Suprapubic skin (tissue), 3 donors: ENCODE data around the gene SLC1A5.

ENCODE experiments used
- CTCF ChIP-seq, 2 donors: fragments of 200-600 bp in 1 of 2; fragments of 450-650 bp in 1 of 2; sonication (generic) in 1 of 2; IDR thresholded peaks; one replicate each; pipeline ENCODE4 v1.5.1; 2016 to 2019; ENCODE audit warnings: antibody characterized with exemption in 2 of 2, mild to moderate bottlenecking in 1 of 2, moderate library complexity in 1 of 2
- POLR2A ChIP-seq, 2 donors: fragments of 450-650 bp; IDR thresholded peaks; one replicate each; pipeline ENCODE4 v1.6.1; 2017; ENCODE audit warnings: antibody characterized with exemption in 2 of 2, mild to moderate bottlenecking in 2 of 2, moderate library complexity in 2 of 2

GRCh38 chr19:46830864-46831263, 42.5 kb upstream of the SLC1A5 start:
- no peak for TF ChIP-seq CTCF (IDR thresholded peaks at IDR 0.05)
- TF ChIP-seq POLR2A (IDR thresholded peaks at IDR 0.05): no peak
